ENCODE data around the gene DNAH8.

Gene DNAH8

GRCh38 chr6:38959138-38959537 lies 244.0 kb downstream of the DNAH8 start:
- no peak for DNase-seq (ENCODE audit: low read depth, low spot score)

GRCh38 chr6:38968702-38969149 lies 253.6 kb downstream of the DNAH8 start:
- no peak for DNase-seq (ENCODE audit: low read depth, low spot score)

GRCh38 chr6:38973178-38974057 lies 258.3 kb downstream of the DNAH8 start:
- no peak for DNase-seq (ENCODE audit: low read depth, low spot score)

- DNase-seq (ENCODE audit: low read depth, low spot score), result no peak
Observed at GRCh38 chr6:38974389-38975151, 259.5 kb downstream of the DNAH8 start.

GRCh38 chr6:38975621-38976049 lies 260.5 kb downstream of the DNAH8 start:
- DNase-seq (ENCODE audit: low read depth, low spot score), result no peak

- DNase-seq (ENCODE audit: low read depth, low spot score), result no peak
Observed at GRCh38 chr6:38976051-38976450, 260.9 kb downstream of the DNAH8 start.

GRCh38 chr6:38976801-38977500 lies 261.8 kb downstream of the DNAH8 start:
- DNase-seq (ENCODE audit: low read depth, low spot score), result no peak

GRCh38 chr6:38978139-38978704 lies 263.1 kb downstream of the DNAH8 start:
- DNase-seq (ENCODE audit: low read depth, low spot score), result no peak

- DNase-seq (ENCODE audit: low read depth, low spot score), result no peak
Observed at GRCh38 chr6:38982470-38982869, 267.4 kb downstream of the DNAH8 start.

- no peak for DNase-seq (ENCODE audit: low read depth, low spot score)
Observed at GRCh38 chr6:38984723-38985122, 269.6 kb downstream of the DNAH8 start.

GRCh38 chr6:38985839-38986238 lies 270.7 kb downstream of the DNAH8 start:
- no peak for DNase-seq (ENCODE audit: low read depth, low spot score)

GRCh38 chr6:38987503-38987902 lies 272.4 kb downstream of the DNAH8 start:
- DNase-seq (ENCODE audit: low read depth, low spot score), result no peak

- DNase-seq (ENCODE audit: low read depth, low spot score), result no peak
Observed at GRCh38 chr6:38988736-38989449, 273.8 kb downstream of the DNAH8 start.

GRCh38 chr6:38990475-38990874 lies 275.4 kb downstream of the DNAH8 start:
- DNase-seq (ENCODE audit: low read depth, low spot score), result no peak

- DNase-seq (ENCODE audit: low read depth, low spot score), result no peak
Observed at GRCh38 chr6:38996676-38997075, 281.6 kb downstream of the DNAH8 start.

GRCh38 chr6:38997128-38997761 lies 282.1 kb downstream of the DNAH8 start:
- no peak for DNase-seq (ENCODE audit: low read depth, low spot score)

- DNase-seq (ENCODE audit: low read depth, low spot score), result no peak
Observed at GRCh38 chr6:39003072-39003471, 288.0 kb downstream of the DNAH8 start.

GRCh38 chr6:39003492-39003891 lies 288.4 kb downstream of the DNAH8 start:
- DNase-seq (ENCODE audit: low read depth, low spot score), result no peak

GRCh38 chr6:39004801-39005200 lies 289.7 kb downstream of the DNAH8 start:
- DNase-seq (ENCODE audit: low read depth, low spot score), result no peak

- DNase-seq (ENCODE audit: low read depth, low spot score), result no peak
Observed at GRCh38 chr6:39005774-39006173, 290.7 kb downstream of the DNAH8 start.

GRCh38 chr6:39007575-39007974 lies 292.5 kb downstream of the DNAH8 start:
- no peak for DNase-seq (ENCODE audit: low read depth, low spot score)

All from activated CD4-positive, CD25-positive, alpha-beta regulatory T cell treated with anti-CD3 and anti-CD28 coated beads, Interleukin-2, amount 50 U/mL, for 16 hours (primary cell).